Smooth muscle cell (in vitro differentiated cells): ENCODE measurements around the gene TRAPPC3. TPM values are rescaled to one million over a fixed set of nuclear protein-coding genes. Genes with fewer than 3 reads are reported as not detected.

Experiments used
- DNase-seq: peaks from one replicate; lab custom pipeline; 2025; ENCODE audit not compliant: unreplicated experiment; lab: John Stamatoyannopoulos, UW
- H2AFZ ChIP-seq: fragments of 200-600 bp; sonication (generic); 2 replicates; pipeline ENCODE4 v1.6.0; 2016; ENCODE audit warnings: antibody characterized with exemption, low read depth, mild to moderate bottlenecking
- H3F3A ChIP-seq: fragments of 200-600 bp; sonication (generic); 2 replicates; pipeline ENCODE4 v1.6.0; 2017; ENCODE audit warnings: antibody characterized with exemption, low read depth
- H3K27ac ChIP-seq: fragments of 200-600 bp; sonication (generic); 2 replicates; pipeline ENCODE4 v1.5.1; 2016; ENCODE audit warnings: low read depth, mild to moderate bottlenecking
- H3K27me3 ChIP-seq: fragments of 200-600 bp; sonication (generic); 2 replicates; pipeline ENCODE4 v1.6.1; 2016; ENCODE audit warnings: low read depth, mild to moderate bottlenecking
- H3K36me3 ChIP-seq: fragments of 200-600 bp; sonication (generic); 2 replicates; pipeline ENCODE4 v1.5.1; 2016; ENCODE audit warnings: low read depth
- H3K4me1 ChIP-seq: fragments of 200-600 bp; sonication (generic); 2 replicates; pipeline ENCODE4 v1.5.1; 2016; ENCODE audit warnings: low read depth
- H3K4me2 ChIP-seq: fragments of 200-600 bp; sonication (generic); 2 replicates; pipeline ENCODE4 v1.6.0; 2016; ENCODE audit warnings: mild to moderate bottlenecking
- H3K4me3 ChIP-seq: fragments of 200-600 bp; sonication (generic); 2 replicates; pipeline ENCODE4 v1.5.1; 2016; ENCODE audit warnings: mild to moderate bottlenecking
- H3K79me2 ChIP-seq: fragments of 200-600 bp; sonication (generic); 2 replicates; pipeline ENCODE4 v1.6.0; 2016; ENCODE audit warnings: low read depth, mild to moderate bottlenecking
- H3K9ac ChIP-seq: fragments of 200-600 bp; sonication (generic); 2 replicates; pipeline ENCODE4 v1.6.0; 2016; ENCODE audit warnings: low read depth
- H3K9me3 ChIP-seq: fragments of 200-600 bp; sonication (generic); replicated peaks from 2 replicates; pipeline ENCODE4 v1.5.1; 2016; ENCODE audit warnings: low read depth
- H4K20me1 ChIP-seq: fragments of 200-600 bp; sonication (generic); 2 replicates; pipeline ENCODE4 v1.6.0; 2016; ENCODE audit warnings: low read depth
- WGBS: methylation state at CpG from one replicate; pipeline ENCODE4 v1.1.7; 2016; ENCODE audit warnings: low lambda C conversion rate; 5-methylcytosine and 5-hydroxymethylcytosine counted together
- polyA plus RNA-seq: library from polyadenylated mRNA; unstranded; fragments of >200 nt; fragmentation: Nextera tagmentation; extraction: Ambion mirVana; gene quantifications from 2 replicates; pipeline ENCODE4 v1.2.1, GENCODE V29; 2016
- total RNA-seq: library from RNA; depleted of rRNA; stranded (reverse); fragments of >200 nt; gene quantifications from 2 replicates; pipeline ENCODE4 v1.2.3, GENCODE V29; 2014
- TF ChIP-seq, protein P1 (sequence below): fragments of 200-600 bp; sonication (generic); IDR thresholded peaks from 2 replicates; pipeline ENCODE4 v1.5.1; 2017; ENCODE audit warnings: borderline replicate concordance, mild to moderate bottlenecking, antibody characterized with exemption; ENCODE audit not compliant: insufficient read depth, poor library complexity, severe bottlenecking

Gene TRAPPC3
- total and polyA plus RNA-seq, 2 experiments from 2014 or later, result 67.8 to 113 TPM

DNA sequence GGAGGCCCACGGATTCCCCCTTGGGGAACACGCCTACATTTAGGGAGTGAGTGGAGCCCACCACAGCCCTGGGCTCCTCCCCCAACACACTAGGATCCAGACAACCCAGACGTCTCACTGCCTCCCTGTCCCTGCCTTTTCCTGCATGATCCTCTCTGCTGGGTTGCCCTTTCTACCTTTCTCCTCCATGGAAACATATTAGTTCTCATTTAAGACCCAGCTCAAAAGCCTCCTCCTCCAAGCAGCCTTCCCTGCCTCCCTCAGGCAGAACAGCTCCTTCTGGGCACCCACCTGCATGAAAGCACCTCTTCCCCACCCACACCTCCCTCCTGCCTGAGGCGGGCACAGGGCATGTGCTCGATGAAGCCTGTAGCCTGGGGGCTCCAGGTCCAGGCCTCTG lies 34.9 kb downstream of the TRAPPC3 start:
- WGBS, result 84% methylated on average over 5 of the region's 5 CpGs
- Histone ChIP-seq H3K9me3 (no peaks in the 10 kb centered on the region), H2AFZ (no peak overlapping the region), H3K9ac (no peak overlapping the region), H3F3A (peaks cover 4% of the 10 kb centered on the region), H3K27ac (no peak overlapping the region), H3K27me3 (no peaks in the 10 kb centered on the region), H3K4me3 (no peak overlapping the region), H3K4me1 (peaks cover 14% of the 10 kb centered on the region), H3K79me2 (no peaks in the 10 kb centered on the region), H3K4me2 (no peak overlapping the region), H3K36me3 (no peaks in the 10 kb centered on the region), H4K20me1 (no peaks in the 10 kb centered on the region)
- DNase-seq, result no peak
- TF ChIP-seq, protein P1, sequence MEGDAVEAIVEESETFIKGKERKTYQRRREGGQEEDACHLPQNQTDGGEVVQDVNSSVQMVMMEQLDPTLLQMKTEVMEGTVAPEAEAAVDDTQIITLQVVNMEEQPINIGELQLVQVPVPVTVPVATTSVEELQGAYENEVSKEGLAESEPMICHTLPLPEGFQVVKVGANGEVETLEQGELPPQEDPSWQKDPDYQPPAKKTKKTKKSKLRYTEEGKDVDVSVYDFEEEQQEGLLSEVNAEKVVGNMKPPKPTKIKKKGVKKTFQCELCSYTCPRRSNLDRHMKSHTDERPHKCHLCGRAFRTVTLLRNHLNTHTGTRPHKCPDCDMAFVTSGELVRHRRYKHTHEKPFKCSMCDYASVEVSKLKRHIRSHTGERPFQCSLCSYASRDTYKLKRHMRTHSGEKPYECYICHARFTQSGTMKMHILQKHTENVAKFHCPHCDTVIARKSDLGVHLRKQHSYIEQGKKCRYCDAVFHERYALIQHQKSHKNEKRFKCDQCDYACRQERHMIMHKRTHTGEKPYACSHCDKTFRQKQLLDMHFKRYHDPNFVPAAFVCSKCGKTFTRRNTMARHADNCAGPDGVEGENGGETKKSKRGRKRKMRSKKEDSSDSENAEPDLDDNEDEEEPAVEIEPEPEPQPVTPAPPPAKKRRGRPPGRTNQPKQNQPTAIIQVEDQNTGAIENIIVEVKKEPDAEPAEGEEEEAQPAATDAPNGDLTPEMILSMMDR, result no peak

DNA sequence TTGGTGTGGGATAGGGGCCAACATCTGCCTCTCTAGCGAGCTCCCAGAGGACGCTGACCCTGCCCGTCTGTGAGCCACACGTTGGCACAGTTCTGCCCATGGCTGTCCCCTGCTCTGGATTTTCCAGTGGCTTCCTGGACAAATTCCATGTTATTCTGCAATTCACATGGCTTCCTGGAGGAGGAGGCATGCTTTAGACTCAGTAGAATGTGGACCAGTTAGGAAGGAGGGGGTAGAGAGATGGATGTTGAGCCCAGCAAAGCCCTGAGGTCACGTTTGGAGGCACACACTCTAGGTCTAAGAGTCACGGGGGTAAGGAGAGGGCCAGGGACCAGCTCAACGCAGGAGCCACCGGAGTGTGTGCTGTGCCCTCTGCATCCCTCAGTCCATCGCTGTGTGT lies 36.5 kb downstream of the TRAPPC3 start:
- Histone ChIP-seq H3K36me3 (no peaks in the 10 kb centered on the region), H3K27ac (no peak overlapping the region), H2AFZ (no peak overlapping the region), H3K9me3 (no peaks in the 10 kb centered on the region), H3K9ac (no peak overlapping the region), H3F3A (peaks cover 6% of the 10 kb centered on the region), H3K27me3 (no peaks in the 10 kb centered on the region), H3K79me2 (no peaks in the 10 kb centered on the region), H3K4me3 (no peak overlapping the region), H3K4me1 (peaks cover 16% of the 10 kb centered on the region), H4K20me1 (no peaks in the 10 kb centered on the region), H3K4me2 (no peak overlapping the region)
- TF ChIP-seq, protein P1, result no peak
- no peak for DNase-seq
- 92% methylated on average over 9 of the region's 9 CpGs for whole genome bisulfite sequencing

- H3K79me2 ChIP-seq, result no peaks in the 10 kb centered on the region
- H3K4me2 ChIP-seq, result no peak overlapping the region
- H3K27me3 ChIP-seq, result no peaks in the 10 kb centered on the region
- H3K4me3 ChIP-seq, result no peak overlapping the region
- peaks cover 6% of the 10 kb centered on the region for H3F3A ChIP-seq
- peaks cover 16% of the 10 kb centered on the region for H3K4me1 ChIP-seq
- TF ChIP-seq, protein P1, result no peak
- no peaks in the 10 kb centered on the region for H3K9me3 ChIP-seq
- no peak for DNase-seq
- no peak overlapping the region for H3K27ac ChIP-seq
- H3K9ac ChIP-seq, result no peak overlapping the region
- no peaks in the 10 kb centered on the region for H3K36me3 ChIP-seq
- no peaks in the 10 kb centered on the region for H4K20me1 ChIP-seq
- H2AFZ ChIP-seq, result no peak overlapping the region
- WGBS, result 82% methylated on average over 4 of the region's 4 CpGs
These were observed 38.1 kb downstream of the TRAPPC3 start for GRCh38 chr1:36111151-36111550.

- Histone ChIP-seq H3K36me3 (no peaks in the 10 kb centered on the region), H3K79me2 (no peaks in the 10 kb centered on the region), H3K9ac (peak overlapping the region; percentile 73), H3K4me1 (peaks cover 6% of the 10 kb centered on the region), H4K20me1 (no peaks in the 10 kb centered on the region), H2AFZ (no peak overlapping the region), H3K27ac (peak overlapping the region; percentile 94), H3F3A (peaks cover 2% of the 10 kb centered on the region), H3K27me3 (no peaks in the 10 kb centered on the region), H3K4me2 (peak overlapping the region; percentile 80), H3K9me3 (no peaks in the 10 kb centered on the region), H3K4me3 (no peak overlapping the region)
- WGBS, result 33% methylated on average over 10 of the region's 11 CpGs
- DNase-seq, result peak; percentile 33
- TF ChIP-seq, protein P1, result no peak
These were observed 40.1 kb downstream of the TRAPPC3 start for GRCh38 chr1:36109041-36109679.
